Esophagus muscularis mucosa (tissue), 3 donors: ENCODE results near the gene DAB2.
"Not testable (repeated sequence)": the region's sequence is repeated elsewhere in the genome, so short reads cannot be mapped to it uniquely, and the experiment has no call there.

Source experiments
- POLR2A ChIP-seq: fragments of 450-650 bp; IDR thresholded peaks from one replicate; pipeline ENCODE4 v1.6.1; 2017; ENCODE audit warnings: antibody characterized with exemption, moderate library complexity, mild to moderate bottlenecking, low read depth
- POLR2AphosphoS5 ChIP-seq, 2 donors: sonication (generic); formaldehyde crosslinking; IDR thresholded peaks; one replicate each; pipeline ENCODE4 v1.6.1; 2017; ENCODE audit warnings: antibody characterized with exemption in 2 of 2
- TF ChIP-seq, protein P1 (sequence below), 3 experiments: fragments of 200-600 bp in 2 of 3; fragments of 450-650 bp in 1 of 3; sonication (generic) in 2 of 3; IDR thresholded peaks; one replicate each; pipeline ENCODE4 v1.5.1; 2017 to 2019; ENCODE audit warnings: antibody characterized with exemption in 3 of 3, mild to moderate bottlenecking in 2 of 3, moderate library complexity in 1 of 3

DNA sequence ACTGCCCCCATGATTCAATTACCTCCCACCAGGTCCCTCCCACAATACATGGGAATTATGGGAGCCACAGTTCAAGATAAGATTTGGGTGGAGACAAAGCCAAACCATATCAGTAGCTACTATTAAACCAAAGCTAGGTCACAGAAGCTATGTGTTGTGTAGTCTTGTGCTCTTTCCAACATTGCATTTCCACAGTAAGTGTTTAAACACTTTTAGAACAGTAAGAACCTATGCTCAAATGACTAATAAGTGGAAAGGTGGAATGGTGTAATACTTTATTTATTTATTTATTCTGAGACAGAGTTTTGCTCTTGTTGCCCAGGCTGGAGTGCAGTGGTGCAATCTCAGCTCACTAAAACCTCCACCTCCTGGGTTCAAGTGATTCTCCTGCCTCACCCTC, 22.6 kb downstream of the DAB2 start:
- TF ChIP-seq, protein P1, sequence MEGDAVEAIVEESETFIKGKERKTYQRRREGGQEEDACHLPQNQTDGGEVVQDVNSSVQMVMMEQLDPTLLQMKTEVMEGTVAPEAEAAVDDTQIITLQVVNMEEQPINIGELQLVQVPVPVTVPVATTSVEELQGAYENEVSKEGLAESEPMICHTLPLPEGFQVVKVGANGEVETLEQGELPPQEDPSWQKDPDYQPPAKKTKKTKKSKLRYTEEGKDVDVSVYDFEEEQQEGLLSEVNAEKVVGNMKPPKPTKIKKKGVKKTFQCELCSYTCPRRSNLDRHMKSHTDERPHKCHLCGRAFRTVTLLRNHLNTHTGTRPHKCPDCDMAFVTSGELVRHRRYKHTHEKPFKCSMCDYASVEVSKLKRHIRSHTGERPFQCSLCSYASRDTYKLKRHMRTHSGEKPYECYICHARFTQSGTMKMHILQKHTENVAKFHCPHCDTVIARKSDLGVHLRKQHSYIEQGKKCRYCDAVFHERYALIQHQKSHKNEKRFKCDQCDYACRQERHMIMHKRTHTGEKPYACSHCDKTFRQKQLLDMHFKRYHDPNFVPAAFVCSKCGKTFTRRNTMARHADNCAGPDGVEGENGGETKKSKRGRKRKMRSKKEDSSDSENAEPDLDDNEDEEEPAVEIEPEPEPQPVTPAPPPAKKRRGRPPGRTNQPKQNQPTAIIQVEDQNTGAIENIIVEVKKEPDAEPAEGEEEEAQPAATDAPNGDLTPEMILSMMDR (IDR thresholded peaks at IDR 0.05), result not testable (repeated sequence)
- not testable (repeated sequence) for TF ChIP-seq POLR2A; POLR2AphosphoS5 (IDR thresholded peaks at IDR 0.05)
